K562 (cell line): ENCODE data around the gene PRKAR1B.

ENCODE experiments used
- JUN ChIP-seq, 2 experiments: sonication (generic) in 1 of 2; formaldehyde crosslinking in 1 of 2; IDR thresholded peaks; 2 replicates each; pipeline versions ENCODE4 v1.6.1 to v1.8.0; 2012 to 2022; ENCODE audit warnings: borderline replicate concordance in 2 of 2, mild to moderate bottlenecking in 2 of 2, improper control_type of control experiment in 1 of 2, low read depth in 1 of 2, low read length in 1 of 2, missing genetic modification reagents in 1 of 2
- MAFK ChIP-seq: IDR thresholded peaks from 2 replicates; pipeline ENCODE4 v1.6.1; 2011; ENCODE audit warnings: low read length, improper control_type of control experiment
- NFRKB ChIP-seq: fragments of 450-650 bp; IDR thresholded peaks from 2 replicates; pipeline ENCODE4 v1.6.1; 2016; ENCODE audit warnings: low read depth
- POLR2AphosphoS5 ChIP-seq: IDR thresholded peaks from 2 replicates; pipeline ENCODE4 v1.6.1; 2011; ENCODE audit warnings: mild to moderate bottlenecking, low read depth, low read length, moderate library complexity; ENCODE audit not compliant: control insufficient read depth, insufficient read depth
- TAF1 ChIP-seq: IDR thresholded peaks from 2 replicates; pipeline ENCODE4 v1.6.1; 2011; ENCODE audit warnings: mild to moderate bottlenecking, low read length, moderate library complexity; ENCODE audit not compliant: insufficient read depth, control insufficient read depth, severe bottlenecking; ENCODE audit errors: extremely low read depth
- TOE1 ChIP-seq, 2 experiments: fragments of 450-650 bp in 1 of 2; sonication (generic) in 1 of 2; formaldehyde crosslinking in 1 of 2; IDR thresholded peaks; 2 replicates each; pipeline versions ENCODE4 v1.7.1 to v1.8.0; 2016 to 2022; ENCODE audit warnings: borderline replicate concordance in 2 of 2, mild to moderate bottlenecking in 2 of 2, antibody characterized with exemption in 1 of 2, inconsistent platforms in 1 of 2, low read depth in 1 of 2, missing genetic modification reagents in 1 of 2, moderate library complexity in 1 of 2

GRCh38 chr7:605661-606450, 121.2 kb downstream of the PRKAR1B start:
- TF ChIP-seq TOE1 (IDR thresholded peaks at IDR 0.05; ENCODE audit: borderline replicate concordance), result no peak
- TF ChIP-seq TOE1 (CRISPR knock-in tag; IDR thresholded peaks at IDR 0.05; ENCODE audit: borderline replicate concordance, low read depth), result no peak
- no peak for TF ChIP-seq TAF1
- no peak for TF ChIP-seq MAFK
- TF ChIP-seq NFRKB, result no peak
- no peak for TF ChIP-seq JUN (IDR thresholded peaks at IDR 0.05; ENCODE audit: borderline replicate concordance, low read depth, low read length)
- TF ChIP-seq JUN (CRISPR knock-in tag; IDR thresholded peaks at IDR 0.05; ENCODE audit: borderline replicate concordance), result no peak
- TF ChIP-seq POLR2AphosphoS5, result no peak
